GM12891 (cell line): Measurements from ENCODE around the gene GUCY2D.

Experiments used
- PAX5 ChIP-seq: IDR thresholded peaks from 2 replicates; pipeline ENCODE4 v1.6.1; 2011; ENCODE audit warnings: low read length, moderate library complexity, mild to moderate bottlenecking; ENCODE audit not compliant: insufficient read depth, severe bottlenecking
- POLR2A ChIP-seq: IDR thresholded peaks from 2 replicates; pipeline ENCODE4 v1.6.1; 2011; ENCODE audit warnings: low read depth, low read length, control low read depth
- POLR2AphosphoS5 ChIP-seq: IDR thresholded peaks from 2 replicates; pipeline ENCODE4 v1.6.1; 2011; ENCODE audit warnings: low read depth, low read length, control low read depth
- SPI1 ChIP-seq: IDR thresholded peaks from 2 replicates; pipeline ENCODE4 v1.6.1; 2011; ENCODE audit warnings: low read depth, low read length, control low read depth
- TAF1 ChIP-seq: IDR thresholded peaks from 2 replicates; pipeline ENCODE4 v1.6.1; 2011; ENCODE audit warnings: low read depth, low read length, control low read depth

DNA sequence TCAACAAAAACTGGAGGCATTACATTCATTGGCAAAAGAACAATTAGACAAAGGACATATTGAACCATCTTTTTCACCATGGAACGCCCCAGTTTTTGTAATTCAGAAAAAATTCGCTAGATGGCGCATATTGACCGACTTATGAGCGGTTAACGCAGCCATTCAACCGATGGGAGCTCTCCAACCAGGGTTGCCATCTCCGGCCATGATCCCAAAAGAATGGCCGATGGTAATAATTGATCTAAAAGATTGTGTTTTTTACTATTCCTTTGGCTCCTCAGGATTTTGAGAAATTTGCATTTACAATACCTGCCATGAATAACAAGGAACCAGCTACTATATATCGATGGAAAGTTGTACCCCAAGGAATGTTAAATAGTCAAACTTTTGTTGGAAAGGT is 57.9 kb downstream of the GUCY2D start:
- TF ChIP-seq POLR2A (no peak), POLR2AphosphoS5 (no peak), PAX5 (no peak), TAF1 (no peak), SPI1 (no peak)
